WERI-Rb-1 (cell line): Measurements from ENCODE around the gene UNC119.
"Not testable (repeated sequence)": the region's sequence is repeated elsewhere in the genome, so short reads cannot be mapped to it uniquely, and the experiment has no call there.

Experiments used
- DNase-seq: peaks from one replicate; pipeline ENCODE4 v3.0.0-alpha.2; 2020
- H3K27ac ChIP-seq: fragments of 250-450 bp; sonication (Bioruptor Pico); 2 replicates; pipeline ENCODE4 v1.5.1; 2020; ENCODE audit warnings: mild to moderate bottlenecking, moderate library complexity
- H3K27me3 ChIP-seq: fragments of 250-450 bp; sonication (Bioruptor Pico); 2 replicates; pipeline ENCODE4 v1.5.1; 2021; ENCODE audit warnings: mild to moderate bottlenecking, low read depth, moderate library complexity; ENCODE audit not compliant: insufficient read depth, severe bottlenecking
- H3K36me3 ChIP-seq: fragments of 250-450 bp; sonication (Bioruptor Pico); 2 replicates; pipeline ENCODE4 v1.5.1; 2020; ENCODE audit warnings: mild to moderate bottlenecking, moderate library complexity
- H3K4me3 ChIP-seq: 2 replicates; pipeline ENCODE4 v1.5.1; 2011; ENCODE audit warnings: low read depth, mild to moderate bottlenecking, control low read depth, low read length
- H3K9me3 ChIP-seq: fragments of 250-450 bp; sonication (Bioruptor Pico); 2 replicates; pipeline ENCODE4 v1.5.1; 2021; ENCODE audit warnings: mild to moderate bottlenecking, moderate library complexity; ENCODE audit not compliant: severe bottlenecking
- TF ChIP-seq, protein P1 (sequence below): IDR thresholded peaks from 2 replicates; pipeline ENCODE4 v1.5.1; 2011; ENCODE audit warnings: low read depth, mild to moderate bottlenecking, control low read depth, inconsistent platforms, low read length

Gene UNC119

DNA sequence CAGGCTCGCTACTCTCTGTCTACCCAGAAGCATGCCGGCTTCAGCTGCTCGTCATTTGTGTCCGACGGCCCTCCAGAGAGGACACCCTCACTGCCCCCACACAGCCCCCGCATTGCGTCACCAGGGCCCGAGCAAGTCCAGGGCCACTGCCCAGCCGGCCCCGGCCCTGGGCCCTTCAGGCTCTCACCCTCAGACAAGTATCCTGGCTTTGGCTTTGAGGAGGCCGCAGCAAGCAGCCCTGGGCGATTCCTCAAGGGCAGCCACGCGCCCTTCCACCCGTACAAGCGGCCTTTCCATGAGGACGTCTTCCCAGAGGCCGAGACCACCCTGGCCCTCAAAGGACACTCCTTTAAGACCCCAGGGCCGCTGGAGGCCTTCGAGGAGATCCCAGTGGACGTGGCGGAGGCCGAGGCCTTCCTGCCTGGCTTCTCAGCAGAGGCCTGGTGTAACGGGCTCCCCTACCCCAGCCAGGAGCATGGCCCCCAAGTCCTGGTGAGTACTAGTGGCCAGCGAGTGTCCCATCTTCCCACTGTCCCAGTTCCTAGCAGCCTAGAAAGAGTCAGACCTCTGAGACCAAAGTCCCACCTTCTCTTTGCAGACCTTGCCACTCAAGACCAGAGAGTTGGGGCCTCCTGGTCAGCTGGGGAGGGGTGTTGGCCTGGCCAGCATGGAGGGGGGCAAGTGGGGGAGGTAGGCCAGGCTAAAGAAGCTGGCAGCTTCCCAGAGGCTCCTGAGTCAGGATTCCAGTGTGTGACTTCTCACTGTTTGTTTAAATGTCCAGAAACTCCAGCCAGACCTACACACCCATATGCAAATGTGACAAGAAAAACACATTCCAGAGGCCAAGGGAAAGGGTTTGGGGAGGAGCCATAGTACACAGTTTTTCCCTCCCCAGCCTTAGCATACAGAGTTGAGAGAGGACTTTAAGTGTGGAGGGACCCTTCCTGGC, 27.7 kb downstream of the UNC119 start:
- Histone ChIP-seq H3K9me3 (no peaks in the 10 kb centered on the region), H3K27me3 (no peaks in the 10 kb centered on the region), H3K4me3 (no peak overlapping the region), H3K27ac (no peak overlapping the region), H3K36me3 (no peaks in the 10 kb centered on the region)
- TF ChIP-seq, protein P1, sequence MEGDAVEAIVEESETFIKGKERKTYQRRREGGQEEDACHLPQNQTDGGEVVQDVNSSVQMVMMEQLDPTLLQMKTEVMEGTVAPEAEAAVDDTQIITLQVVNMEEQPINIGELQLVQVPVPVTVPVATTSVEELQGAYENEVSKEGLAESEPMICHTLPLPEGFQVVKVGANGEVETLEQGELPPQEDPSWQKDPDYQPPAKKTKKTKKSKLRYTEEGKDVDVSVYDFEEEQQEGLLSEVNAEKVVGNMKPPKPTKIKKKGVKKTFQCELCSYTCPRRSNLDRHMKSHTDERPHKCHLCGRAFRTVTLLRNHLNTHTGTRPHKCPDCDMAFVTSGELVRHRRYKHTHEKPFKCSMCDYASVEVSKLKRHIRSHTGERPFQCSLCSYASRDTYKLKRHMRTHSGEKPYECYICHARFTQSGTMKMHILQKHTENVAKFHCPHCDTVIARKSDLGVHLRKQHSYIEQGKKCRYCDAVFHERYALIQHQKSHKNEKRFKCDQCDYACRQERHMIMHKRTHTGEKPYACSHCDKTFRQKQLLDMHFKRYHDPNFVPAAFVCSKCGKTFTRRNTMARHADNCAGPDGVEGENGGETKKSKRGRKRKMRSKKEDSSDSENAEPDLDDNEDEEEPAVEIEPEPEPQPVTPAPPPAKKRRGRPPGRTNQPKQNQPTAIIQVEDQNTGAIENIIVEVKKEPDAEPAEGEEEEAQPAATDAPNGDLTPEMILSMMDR: no peak
- DNase-seq: no peak

DNA sequence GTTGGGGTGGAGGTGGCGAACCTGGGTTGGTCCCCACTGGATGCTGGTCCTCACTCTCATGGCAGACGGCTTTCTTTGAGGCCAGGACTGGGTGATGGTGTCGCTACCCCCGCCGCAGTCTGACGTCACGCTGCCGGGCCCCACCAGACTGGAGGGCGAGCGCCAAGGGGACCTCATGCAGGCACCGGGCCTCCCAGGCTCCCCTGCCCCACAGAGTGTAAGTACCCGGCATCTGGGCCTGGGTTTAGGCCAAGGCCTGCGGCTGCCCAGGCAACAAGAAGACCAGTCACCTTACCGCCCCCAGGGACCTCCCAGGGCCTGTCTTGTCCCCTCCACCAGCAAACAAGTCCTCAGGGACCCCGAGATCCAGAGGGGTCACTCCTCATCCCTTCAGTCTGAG, 28.5 kb downstream of the UNC119 start:
- no peak overlapping the region for H3K27ac ChIP-seq
- H3K36me3 ChIP-seq: no peaks in the 10 kb centered on the region
- no peak overlapping the region for H3K4me3 ChIP-seq
- no peaks in the 10 kb centered on the region for H3K9me3 ChIP-seq
- no peaks in the 10 kb centered on the region for H3K27me3 ChIP-seq
- no peak for DNase-seq
- TF ChIP-seq, protein P1: no peak

DNA sequence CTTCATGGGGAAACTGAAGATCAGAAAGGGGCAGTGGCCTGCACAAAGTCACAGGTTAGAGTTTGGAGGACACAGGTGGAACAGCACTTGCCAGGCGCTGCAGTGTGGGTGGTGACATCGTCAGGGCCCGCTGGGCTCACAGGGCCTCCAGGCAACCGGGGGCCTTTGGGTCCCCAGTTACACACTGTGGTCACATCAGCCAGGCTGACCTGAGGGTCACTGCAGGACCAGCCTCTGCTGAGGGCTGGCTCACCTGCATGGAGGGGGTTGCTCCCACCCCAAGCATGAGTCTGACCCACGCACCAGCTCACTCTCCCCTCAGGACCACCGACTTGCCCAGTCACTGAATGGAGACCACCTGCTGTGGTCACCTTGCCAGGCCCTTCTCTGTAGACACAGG, 29.2 kb downstream of the UNC119 start:
- DNase-seq: no peak
- TF ChIP-seq, protein P1: no peak
- Histone ChIP-seq H3K27me3 (no peaks in the 10 kb centered on the region), H3K9me3 (no peaks in the 10 kb centered on the region), H3K27ac (no peak overlapping the region), H3K4me3 (no peak overlapping the region), H3K36me3 (no peaks in the 10 kb centered on the region)

DNA sequence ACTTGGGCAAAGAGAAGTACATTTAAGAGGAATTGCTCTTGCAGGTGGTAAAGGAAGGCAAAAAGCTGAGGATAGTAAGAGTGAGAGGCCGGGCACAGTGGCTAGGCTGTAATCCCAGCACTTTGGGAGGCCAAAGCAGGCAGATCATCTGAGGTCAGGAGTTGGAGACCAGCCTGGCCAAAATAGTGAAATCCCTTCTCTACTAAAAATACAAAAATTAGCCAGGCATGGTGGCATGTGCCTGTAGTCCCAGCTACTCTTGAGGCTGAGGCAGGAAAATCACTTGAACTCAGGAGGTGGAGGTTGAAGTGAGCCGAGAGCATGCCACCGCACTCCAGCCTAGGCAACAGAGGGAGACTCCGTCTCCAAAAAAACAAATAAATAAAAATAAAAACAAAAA, 30.1 kb downstream of the UNC119 start:
- H3K27ac ChIP-seq, H3K9me3 ChIP-seq, DNase-seq, H3K4me3 ChIP-seq, H3K27me3 ChIP-seq, H3K36me3 ChIP-seq: not testable (repeated sequence)

DNA sequence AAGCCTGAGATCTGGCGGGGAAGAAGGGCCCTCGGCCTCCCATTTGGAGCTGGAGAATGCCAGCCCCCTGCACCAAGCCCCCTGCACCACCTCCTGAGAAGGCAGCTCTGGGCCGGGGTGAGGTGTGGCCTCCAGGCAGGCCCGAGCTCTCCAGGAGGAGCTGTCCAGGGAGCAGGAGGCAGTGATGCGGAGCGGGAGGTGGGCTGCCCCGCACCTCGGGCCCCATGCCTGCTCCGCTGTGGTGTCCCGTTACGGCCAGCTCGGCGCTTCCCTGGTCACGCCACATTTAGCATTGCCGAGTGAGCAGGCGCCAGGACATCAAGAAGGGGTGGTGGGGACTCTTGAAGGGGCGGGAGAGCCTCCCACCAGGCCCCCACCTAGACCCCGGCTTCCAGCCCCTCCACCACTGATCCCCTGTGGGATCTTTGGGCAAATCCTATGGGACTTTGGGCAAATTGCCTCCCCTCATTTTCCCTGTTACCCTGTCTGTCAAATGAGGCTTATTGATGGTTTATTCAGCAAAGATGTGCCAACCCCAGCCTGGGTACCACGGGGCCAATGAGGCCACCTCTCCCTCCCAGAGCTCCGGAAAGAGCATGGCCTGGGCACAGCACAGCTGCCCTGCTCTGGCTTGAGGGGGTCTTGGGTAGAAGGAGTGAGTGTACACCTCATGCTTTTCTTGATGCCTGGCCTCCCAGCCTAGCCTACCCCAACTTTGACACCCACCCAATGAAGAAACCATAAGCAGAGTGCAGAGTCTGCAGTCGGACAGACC, 30.9 kb downstream of the UNC119 start:
- Histone ChIP-seq H3K9me3 (no peaks in the 10 kb centered on the region), H3K4me3 (no peak overlapping the region), H3K27me3 (no peaks in the 10 kb centered on the region), H3K36me3 (no peaks in the 10 kb centered on the region), H3K27ac (no peak overlapping the region)
- TF ChIP-seq, protein P1: no peak
- no peak for DNase-seq

DNA sequence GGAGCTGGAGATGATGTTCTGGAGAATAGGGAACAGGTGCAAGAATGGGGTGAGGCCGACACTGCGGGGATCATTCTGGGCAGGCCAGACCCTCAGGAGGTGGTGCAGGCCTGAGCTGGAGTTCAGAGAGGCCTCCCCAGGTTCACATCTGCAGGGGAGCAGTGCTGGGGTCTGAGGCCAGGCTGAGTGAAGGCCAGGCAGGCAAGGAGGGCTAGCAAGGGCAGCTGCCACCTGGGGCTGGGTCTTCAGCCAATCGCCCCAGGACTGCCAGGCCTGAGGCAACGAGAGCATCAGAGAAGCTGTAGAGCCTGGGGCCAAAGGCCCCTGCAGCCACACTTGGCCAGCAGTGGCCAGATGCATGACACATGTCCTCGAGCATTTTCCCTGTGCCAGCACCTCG, 31.7 kb downstream of the UNC119 start:
- Histone ChIP-seq H3K27me3 (no peaks in the 10 kb centered on the region), H3K4me3 (no peak overlapping the region), H3K36me3 (no peaks in the 10 kb centered on the region), H3K27ac (no peak overlapping the region), H3K9me3 (peaks cover 1% of the 10 kb centered on the region)
- TF ChIP-seq, protein P1: no peak
- DNase-seq: no peak
